IMR-90 (cell line): ENCODE data around the gene SH2D1B.

Source experiments
- CEBPB ChIP-seq: IDR thresholded peaks from 2 replicates; pipeline ENCODE4 v1.6.1; 2012; ENCODE audit warnings: low read depth, low read length, improper control_type of control experiment
- CHD1 ChIP-seq: IDR thresholded peaks from 2 replicates; pipeline ENCODE4 v1.6.1; 2012; ENCODE audit warnings: low read depth, low read length, improper control_type of control experiment
- MXI1 ChIP-seq: IDR thresholded peaks from 2 replicates; pipeline ENCODE4 v1.6.1; 2012; ENCODE audit warnings: low read depth, mild to moderate bottlenecking, low read length, moderate library complexity, borderline replicate concordance
- POLR2A ChIP-seq: IDR thresholded peaks from 2 replicates; pipeline ENCODE4 v1.6.1; 2012; ENCODE audit warnings: mild to moderate bottlenecking, low read depth, low read length
- RFX5 ChIP-seq: IDR thresholded peaks from 2 replicates; pipeline ENCODE4 v1.8.0; 2012; ENCODE audit warnings: low read depth, mild to moderate bottlenecking, low read length, moderate library complexity
- SMC3 ChIP-seq: fragments of 150-350 bp; IDR thresholded peaks from 2 replicates; pipeline ENCODE4 v1.6.1; 2016; ENCODE audit warnings: low read depth, mild to moderate bottlenecking, antibody characterized with exemption, low read length, moderate library complexity
- TF ChIP-seq, protein P1 (sequence below): conservative IDR thresholded peaks from 2 replicates; pipeline ENCODE4 v1.5.1; 2012; ENCODE audit warnings: mild to moderate bottlenecking, low read depth, low read length, improper control_type of control experiment

DNA sequence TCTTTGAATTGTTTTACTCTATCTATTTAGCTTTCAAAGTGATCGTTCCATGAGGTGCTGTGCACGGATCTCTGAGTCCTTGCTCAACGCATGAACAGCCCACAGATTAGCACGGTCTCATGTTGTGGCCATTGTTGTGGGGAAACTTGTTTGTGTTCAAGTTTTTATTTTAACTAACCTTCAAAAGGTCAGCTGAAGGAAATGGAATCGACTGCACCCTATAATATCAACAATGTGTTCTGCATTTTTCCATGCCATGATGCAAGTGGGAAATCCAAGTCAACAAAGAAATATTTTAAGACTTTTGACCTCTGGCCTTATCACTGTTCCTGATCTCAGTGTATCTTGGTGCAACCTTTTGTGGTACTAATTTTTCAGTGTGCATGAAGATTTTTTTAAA lies 6.1 kb downstream of the SH2D1B start:
- TF ChIP-seq CHD1 = no peak
- TF ChIP-seq, protein P1, sequence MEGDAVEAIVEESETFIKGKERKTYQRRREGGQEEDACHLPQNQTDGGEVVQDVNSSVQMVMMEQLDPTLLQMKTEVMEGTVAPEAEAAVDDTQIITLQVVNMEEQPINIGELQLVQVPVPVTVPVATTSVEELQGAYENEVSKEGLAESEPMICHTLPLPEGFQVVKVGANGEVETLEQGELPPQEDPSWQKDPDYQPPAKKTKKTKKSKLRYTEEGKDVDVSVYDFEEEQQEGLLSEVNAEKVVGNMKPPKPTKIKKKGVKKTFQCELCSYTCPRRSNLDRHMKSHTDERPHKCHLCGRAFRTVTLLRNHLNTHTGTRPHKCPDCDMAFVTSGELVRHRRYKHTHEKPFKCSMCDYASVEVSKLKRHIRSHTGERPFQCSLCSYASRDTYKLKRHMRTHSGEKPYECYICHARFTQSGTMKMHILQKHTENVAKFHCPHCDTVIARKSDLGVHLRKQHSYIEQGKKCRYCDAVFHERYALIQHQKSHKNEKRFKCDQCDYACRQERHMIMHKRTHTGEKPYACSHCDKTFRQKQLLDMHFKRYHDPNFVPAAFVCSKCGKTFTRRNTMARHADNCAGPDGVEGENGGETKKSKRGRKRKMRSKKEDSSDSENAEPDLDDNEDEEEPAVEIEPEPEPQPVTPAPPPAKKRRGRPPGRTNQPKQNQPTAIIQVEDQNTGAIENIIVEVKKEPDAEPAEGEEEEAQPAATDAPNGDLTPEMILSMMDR = no peak
- no peak for TF ChIP-seq POLR2A
- TF ChIP-seq MXI1 = no peak
- no peak for TF ChIP-seq SMC3
- no peak for TF ChIP-seq CEBPB
- TF ChIP-seq RFX5 = no peak
